ENCODE results near the gene ESX1. TPM values are rescaled to one million over a fixed set of nuclear protein-coding genes. Genes with fewer than 3 reads are reported as not detected.
"Not testable (repeated sequence)": the region's sequence is repeated elsewhere in the genome, so short reads cannot be mapped to it uniquely, and the experiment has no call there.

The ESX1 gene
- total and polyA plus RNA-seq, 10 of the 15 experiments (the other 5 are each of a cell fraction or from before 2014, with no cell fraction given), result not detected

DNA sequence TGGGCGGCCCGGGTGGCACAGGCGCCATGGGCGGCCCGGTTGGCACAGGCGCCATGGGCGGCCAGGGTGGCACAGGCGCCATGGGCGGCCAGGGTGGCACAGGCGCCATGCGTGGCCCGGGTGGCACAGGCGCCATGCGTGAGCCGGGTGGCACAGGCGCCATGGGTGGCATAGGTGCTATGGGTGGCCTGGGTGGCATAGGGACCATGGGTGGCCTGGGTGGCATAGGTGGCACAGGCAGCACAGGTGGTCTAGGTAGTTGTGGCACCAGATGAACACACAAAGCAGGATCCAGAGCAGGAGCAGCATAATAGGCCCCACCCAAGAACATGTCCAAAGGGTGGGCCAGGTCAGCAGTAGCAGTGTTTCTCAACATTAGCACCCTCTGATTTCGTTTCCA is 4.3 kb downstream of the ESX1 start (continued):
- TF ChIP-seq, protein P1, sequence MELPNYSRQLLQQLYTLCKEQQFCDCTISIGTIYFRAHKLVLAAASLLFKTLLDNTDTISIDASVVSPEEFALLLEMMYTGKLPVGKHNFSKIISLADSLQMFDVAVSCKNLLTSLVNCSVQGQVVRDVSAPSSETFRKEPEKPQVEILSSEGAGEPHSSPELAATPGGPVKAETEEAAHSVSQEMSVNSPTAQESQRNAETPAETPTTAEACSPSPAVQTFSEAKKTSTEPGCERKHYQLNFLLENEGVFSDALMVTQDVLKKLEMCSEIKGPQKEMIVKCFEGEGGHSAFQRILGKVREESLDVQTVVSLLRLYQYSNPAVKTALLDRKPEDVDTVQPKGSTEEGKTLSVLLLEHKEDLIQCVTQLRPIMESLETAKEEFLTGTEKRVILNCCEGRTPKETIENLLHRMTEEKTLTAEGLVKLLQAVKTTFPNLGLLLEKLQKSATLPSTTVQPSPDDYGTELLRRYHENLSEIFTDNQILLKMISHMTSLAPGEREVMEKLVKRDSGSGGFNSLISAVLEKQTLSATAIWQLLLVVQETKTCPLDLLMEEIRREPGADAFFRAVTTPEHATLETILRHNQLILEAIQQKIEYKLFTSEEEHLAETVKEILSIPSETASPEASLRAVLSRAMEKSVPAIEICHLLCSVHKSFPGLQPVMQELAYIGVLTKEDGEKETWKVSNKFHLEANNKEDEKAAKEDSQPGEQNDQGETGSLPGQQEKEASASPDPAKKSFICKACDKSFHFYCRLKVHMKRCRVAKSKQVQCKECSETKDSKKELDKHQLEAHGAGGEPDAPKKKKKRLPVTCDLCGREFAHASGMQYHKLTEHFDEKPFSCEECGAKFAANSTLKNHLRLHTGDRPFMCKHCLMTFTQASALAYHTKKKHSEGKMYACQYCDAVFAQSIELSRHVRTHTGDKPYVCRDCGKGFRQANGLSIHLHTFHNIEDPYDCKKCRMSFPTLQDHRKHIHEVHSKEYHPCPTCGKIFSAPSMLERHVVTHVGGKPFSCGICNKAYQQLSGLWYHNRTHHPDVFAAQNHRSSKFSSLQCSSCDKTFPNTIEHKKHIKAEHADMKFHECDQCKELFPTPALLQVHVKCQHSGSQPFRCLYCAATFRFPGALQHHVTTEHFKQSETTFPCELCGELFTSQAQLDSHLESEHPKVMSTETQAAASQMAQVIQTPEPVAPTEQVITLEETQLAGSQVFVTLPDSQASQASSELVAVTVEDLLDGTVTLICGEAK (IDR thresholded peaks at IDR 0.05; ENCODE audit: borderline replicate concordance), result no peak
- TF ChIP-seq FOS (IDR thresholded peaks at IDR 0.05; ENCODE audit: borderline replicate concordance, extremely low read depth, insufficient read length), result no peak

- H3K4me3 ChIP-seq; H2AFZ ChIP-seq (ENCODE audit: control insufficient read depth, low read depth, low read length); in situ Hi-C loops (cut with MboI); H3K9ac ChIP-seq (ENCODE audit: control insufficient read depth, insufficient read depth, low read length); H3K79me2 ChIP-seq (ENCODE audit: control insufficient read depth, insufficient read depth, low read length); CTCF ChIA-PET; H3K27ac ChIP-seq (ENCODE audit: control insufficient read depth, insufficient read depth); FAIRE-seq; H3K27me3 ChIP-seq (replicated peaks in 1 of 2; ENCODE audit: control insufficient read depth in 2 of 2, insufficient read depth in 2 of 2, low read length in 1 of 2); SMC1A ChIA-PET (ENCODE audit: uncharacterized antibody, unreplicated experiment); H3K9me3 ChIP-seq (replicated peaks; ENCODE audit: control insufficient read depth, insufficient read depth, low read length); ATAC-seq; RAD21 ChIA-PET (ENCODE audit: unreplicated experiment); H3K4me2 ChIP-seq (ENCODE audit: control insufficient read depth, insufficient read depth); DNase-seq (ENCODE audit: low read depth, low spot score); BruUV-seq (replicated peaks); H4K20me1 ChIP-seq (ENCODE audit: control insufficient read depth, insufficient read depth); H3K36me3 ChIP-seq (ENCODE audit: control insufficient read depth in 2 of 2, insufficient read depth in 2 of 2, low read length in 1 of 2); POLR2A ChIA-PET; intact Hi-C loops (cut with micrococcal nuclease; ENCODE audit: unreplicated experiment); H3K4me1 ChIP-seq (ENCODE audit: control insufficient read depth, insufficient read depth, low read length): not testable (repeated sequence)
- 57% methylated on average over 10 of the region's 10 CpGs for WGBS (ENCODE audit: insufficient coverage, insufficient replicate concordance, low lambda C conversion rate, missing lambda C conversion rate)
Observed at GRCh38 chrX:104230060-104230459, 24.7 kb downstream of the ESX1 start.
